Measurements from ENCODE around the gene LTA.
A peak's percentile ranks its signal among the peaks of the same experiment; 100 is the strongest.

Gene LTA

DNA sequence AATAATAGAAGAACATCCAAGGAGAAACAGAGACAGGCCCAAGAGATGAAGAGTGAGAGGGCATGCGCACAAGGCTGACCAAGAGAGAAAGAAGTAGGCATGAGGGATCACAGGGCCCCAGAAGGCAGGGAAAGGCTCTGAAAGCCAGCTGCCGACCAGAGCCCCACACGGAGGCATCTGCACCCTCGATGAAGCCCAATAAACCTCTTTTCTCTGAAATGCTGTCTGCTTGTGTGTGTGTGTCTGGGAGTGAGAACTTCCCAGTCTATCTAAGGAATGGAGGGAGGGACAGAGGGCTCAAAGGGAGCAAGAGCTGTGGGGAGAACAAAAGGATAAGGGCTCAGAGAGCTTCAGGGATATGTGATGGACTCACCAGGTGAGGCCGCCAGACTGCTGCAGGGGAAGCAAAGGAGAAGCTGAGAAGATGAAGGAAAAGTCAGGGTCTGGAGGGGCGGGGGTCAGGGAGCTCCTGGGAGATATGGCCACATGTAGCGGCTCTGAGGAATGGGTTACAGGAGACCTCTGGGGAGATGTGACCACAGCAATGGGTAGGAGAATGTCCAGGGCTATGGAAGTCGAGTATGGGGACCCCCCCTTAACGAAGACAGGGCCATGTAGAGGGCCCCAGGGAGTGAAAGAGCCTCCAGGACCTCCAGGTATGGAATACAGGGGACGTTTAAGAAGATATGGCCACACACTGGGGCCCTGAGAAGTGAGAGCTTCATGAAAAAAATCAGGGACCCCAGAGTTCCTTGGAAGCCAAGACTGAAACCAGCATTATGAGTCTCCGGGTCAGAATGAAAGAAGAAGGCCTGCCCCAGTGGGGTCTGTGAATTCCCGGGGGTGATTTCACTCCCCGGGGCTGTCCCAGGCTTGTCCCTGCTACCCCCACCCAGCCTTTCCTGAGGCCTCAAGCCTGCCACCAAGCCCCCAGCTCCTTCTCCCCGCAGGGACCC, 2.3 kb downstream of the LTA start:
- DNase-seq = no peak

GRCh38 chr6:31575335-31575901, 3.3 kb downstream of the LTA start, which contains the start of gene TNF:
TNF (plus strand) TSS chr6:31575565; CDS start chr6:31575742, 177 bp downstream.
- DNase-seq = peak; percentile 71

- no peak for DNase-seq
Observed at GRCh38 chr6:31575952-31576685, 4.0 kb downstream of the LTA start.

DNA sequence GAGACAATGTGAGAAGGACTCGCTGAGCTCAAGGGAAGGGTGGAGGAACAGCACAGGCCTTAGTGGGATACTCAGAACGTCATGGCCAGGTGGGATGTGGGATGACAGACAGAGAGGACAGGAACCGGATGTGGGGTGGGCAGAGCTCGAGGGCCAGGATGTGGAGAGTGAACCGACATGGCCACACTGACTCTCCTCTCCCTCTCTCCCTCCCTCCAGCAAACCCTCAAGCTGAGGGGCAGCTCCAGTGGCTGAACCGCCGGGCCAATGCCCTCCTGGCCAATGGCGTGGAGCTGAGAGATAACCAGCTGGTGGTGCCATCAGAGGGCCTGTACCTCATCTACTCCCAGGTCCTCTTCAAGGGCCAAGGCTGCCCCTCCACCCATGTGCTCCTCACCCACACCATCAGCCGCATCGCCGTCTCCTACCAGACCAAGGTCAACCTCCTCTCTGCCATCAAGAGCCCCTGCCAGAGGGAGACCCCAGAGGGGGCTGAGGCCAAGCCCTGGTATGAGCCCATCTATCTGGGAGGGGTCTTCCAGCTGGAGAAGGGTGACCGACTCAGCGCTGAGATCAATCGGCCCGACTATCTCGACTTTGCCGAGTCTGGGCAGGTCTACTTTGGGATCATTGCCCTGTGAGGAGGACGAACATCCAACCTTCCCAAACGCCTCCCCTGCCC, 4.9 kb downstream of the LTA start:
- peak; percentile 47 for DNase-seq

DNA sequence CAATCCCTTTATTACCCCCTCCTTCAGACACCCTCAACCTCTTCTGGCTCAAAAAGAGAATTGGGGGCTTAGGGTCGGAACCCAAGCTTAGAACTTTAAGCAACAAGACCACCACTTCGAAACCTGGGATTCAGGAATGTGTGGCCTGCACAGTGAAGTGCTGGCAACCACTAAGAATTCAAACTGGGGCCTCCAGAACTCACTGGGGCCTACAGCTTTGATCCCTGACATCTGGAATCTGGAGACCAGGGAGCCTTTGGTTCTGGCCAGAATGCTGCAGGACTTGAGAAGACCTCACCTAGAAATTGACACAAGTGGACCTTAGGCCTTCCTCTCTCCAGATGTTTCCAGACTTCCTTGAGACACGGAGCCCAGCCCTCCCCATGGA, 5.5 kb downstream of the LTA start:
- DNase-seq = no peak

- DNase-seq = no peak
Observed at GRCh38 chr6:31578184-31579118, 6.4 kb downstream of the LTA start.

DNA sequence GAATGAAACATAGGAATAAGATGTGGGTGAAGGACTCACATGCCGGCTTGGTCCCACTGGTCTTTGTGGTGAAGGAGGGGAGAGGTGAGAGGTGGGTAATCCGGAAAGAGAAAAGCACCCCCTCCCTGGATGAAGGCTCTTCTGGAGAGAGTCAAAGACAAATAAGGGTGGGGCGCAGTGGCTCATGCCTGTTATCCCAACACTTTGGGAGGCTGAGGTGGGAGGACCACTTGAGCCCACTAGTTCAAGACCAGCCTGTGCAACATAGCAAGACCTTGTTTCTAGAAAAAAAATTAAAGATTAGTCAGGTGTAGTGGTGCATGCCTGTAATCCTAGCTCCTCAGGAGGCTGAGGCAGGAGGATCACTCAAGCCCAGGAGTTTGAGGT, 7.0 kb downstream of the LTA start:
- no peak for DNase-seq

GRCh38 chr6:31579546-31580437, 7.7 kb downstream of the LTA start:
- DNase-seq = no peak

DNA sequence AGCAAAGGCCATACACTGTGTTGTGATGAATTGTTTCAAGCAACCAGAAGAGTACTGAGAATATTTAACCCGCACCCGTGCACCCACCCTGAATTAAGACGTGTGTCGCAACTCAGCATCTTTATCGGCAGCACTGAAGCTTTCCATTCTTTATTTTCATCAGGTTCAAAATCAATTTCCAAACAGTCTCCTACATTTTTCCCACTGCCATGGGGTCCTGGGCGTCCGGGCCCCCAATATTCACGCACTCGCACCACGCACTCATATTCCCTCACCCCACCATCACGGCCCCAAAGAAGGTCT, 8.3 kb downstream of the LTA start:
- DNase-seq = no peak

- DNase-seq = peak; percentile 83
Observed at GRCh38 chr6:31580807-31581433, 8.8 kb downstream of the LTA start.

DNA sequence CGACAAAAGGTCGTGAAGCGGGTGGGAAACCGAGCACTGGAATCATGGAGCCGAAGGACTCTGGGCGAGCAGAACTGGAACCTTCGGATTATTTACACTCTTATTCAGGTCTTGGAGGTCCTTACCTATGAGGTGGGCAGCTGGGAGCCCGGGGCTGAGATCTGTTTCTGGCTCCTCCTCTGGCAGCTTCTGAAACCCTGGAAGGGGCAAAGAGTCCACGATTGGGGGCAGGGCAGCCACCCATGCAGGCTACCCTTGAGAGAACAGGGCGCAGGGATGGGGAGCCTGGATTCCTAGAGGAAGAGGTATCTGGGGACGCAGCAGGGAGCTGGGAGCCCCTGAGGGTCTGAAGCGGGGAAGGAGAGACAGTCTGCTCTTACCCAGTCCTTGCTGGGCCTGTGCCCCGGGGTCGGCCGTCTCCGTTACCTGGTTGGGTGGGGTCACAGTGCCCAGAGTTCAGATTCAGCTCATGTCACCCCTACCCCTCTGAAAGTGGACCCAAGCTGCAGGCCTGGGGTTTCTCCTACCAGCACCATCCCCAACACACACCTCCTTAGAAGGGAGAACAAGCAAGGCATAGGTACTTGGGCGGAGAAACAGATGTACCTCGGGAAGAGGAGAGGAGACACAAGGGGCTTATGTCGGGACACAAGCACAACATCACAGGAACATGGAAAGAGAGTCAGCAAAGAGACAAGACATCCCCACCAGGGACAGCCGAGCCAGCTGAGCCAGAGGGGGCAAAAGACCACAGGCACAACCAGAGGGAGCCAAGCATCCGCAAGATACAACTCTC, 9.5 kb downstream of the LTA start:
- DNase-seq = no peak

DNA sequence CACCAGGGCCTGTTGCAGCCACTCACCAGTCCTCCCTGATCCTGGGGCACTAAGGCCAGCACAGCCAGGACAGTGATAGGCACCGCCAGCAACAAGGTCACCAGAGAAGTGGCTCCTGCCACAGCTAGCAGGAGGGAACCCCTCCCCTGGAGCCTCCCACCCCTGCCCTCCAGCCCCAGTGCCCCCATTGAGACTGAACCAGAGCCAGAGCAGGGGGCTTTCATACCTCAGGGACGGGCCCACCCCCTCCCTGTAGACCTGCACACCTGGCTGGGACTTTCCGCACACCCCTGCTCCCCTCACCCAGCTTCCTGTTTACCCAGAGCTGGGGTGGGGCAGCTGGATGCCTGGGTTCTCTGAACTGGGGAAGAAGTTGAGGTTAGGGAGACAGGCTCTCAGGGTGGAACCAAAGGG, 10.1 kb downstream of the LTA start, which contains the start of gene LTB:
TSS of gene LTB (minus strand) at position 195 of the 414 bp plus-strand sequence. CDS start at position 188, 7 bp downstream.
- peak; percentile 80 for DNase-seq

DNA sequence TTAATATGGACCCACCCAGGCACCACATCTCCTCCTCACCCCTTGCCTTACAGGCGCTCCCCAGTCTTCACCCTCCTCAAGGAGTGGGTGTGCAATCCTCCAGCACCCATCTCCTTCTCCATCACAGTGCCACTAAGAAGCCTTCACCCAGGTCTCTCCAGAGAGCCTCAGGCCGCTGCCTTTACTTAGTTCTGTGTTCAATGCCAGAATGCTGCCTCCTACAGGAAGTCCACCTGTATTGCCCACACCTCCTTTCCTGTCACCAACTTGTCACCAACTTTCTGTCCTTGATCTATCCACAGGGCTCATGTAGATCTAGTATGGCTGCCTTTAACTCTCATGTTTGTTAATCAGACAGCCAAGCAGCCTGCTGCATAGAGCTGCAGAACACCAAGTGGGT, 13.4 kb downstream of the LTA start:
- DNase-seq = no peak

- no peak for DNase-seq
Observed at GRCh38 chr6:31586008-31586407, 13.9 kb downstream of the LTA start, which contains the start of gene LST1. LST1 (plus strand) TSS chr6:31586277; CDS start chr6:31587300, 1,023 bp downstream.

DNA sequence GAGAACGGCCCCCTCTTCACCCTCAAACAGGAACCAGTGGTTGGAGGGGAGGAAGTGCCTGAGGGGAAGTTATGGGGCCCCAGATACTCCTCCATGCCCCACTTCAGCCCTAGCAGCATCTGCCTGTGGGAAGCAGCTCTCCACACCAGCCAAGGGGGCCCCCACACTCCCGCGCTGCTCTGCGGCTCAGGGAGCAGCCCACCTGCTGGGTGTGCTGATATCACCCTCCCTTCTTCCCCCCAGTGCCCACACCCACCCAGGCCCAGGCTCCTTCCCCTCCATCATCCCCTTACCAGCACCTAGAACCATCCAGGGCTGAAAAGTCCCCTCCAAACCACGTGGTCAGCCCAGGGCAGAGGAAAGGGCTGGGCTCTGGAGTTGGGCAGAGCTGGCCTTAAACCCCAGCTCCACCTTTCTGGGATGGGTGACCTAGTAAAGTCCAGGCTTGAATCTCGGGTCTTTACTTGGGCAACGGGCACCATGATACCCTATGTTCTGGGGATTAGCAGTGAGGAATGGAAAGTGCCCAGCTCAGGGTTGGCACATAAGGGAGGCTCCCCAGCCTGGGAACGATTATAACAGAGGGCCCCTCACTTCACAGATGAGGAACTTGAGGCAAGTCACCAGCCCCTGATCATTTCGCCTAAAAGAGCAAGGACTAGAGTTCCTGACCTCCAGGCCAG, 14.7 kb downstream of the LTA start:
- DNase-seq = no peak

DNA sequence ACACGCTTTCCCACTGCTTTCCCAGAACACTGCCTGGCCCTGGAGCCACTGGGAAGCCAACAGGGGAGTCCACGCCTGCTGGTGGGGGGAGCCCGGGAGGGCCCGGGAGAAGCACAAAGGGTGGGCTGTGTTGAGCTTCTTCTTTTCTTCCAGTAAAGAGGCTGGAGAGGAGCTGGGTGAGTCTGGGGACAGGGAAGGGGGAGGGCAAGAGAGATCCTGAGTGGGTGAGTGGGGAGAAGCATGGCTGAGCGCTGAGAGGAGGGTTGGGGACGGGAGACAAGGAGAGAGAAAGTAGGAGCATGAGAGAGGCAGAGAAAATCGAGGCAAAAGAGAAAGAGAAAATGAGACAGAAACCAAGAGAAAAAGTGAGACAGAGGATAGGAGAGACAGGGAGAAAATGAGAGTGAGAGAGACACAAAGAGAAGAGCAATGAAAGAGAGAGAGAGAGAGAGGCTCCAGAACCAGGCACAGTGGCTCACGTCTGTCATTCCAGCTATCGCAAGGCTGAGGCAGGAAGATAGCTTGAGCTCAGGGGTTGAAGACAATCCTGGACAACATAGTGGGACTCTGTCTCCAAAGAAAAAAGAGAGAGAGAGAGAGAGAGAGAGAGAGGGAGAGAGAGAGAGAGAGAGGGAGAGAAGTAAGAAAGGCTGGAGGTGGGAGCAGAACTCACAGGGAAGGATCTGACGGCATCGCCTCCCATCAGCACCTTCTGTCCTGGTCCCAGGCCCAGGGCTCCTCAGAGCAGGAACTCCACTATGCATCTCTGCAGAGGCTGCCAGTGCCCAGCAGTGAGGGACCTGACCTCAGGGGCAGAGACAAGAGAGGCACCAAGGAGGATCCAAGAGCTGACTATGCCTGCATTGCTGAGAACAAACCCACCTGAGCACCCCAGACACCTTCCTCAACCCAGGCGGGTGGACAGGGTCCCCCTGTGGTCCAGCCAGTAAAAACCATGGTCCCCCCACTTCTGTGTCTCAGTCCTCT, 16.0 kb downstream of the LTA start:
- DNase-seq = no peak

DNA sequence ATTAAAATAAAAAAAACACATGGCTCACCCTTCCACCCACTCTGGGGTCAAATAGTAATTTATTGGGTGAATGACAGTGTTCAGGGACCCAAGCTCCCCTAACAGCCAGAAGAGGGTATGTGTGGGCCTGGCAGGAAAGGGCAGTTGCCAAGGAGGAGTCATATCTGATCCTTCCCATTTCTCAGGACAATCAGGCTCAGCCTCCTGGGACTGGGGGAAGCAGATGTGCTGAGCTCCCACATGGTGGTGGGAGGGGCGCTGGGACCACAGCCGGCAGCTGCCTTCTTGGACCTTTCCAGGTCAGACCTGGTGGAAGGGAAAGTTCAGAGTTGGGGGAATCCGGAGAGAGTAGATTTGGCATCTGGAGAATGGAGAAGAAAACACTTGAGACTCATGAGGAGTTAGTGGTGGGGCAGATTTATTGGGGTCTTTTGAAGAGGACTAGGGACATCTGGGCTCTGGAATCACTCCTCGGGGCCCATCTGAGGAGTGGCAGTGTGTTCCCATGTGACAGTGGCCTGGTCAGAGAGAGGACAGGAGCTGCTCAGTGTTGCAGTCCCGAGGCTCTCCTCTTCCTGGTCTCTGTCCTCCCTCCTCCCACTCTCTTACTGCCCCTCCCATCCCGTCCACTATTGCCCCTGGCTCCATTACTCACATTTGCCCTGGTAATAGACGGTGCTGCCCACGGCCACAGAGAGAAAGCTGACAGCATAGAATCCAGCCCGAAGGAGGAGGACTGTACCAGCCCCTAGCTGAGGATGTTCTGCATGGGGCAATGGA, 17.0 kb downstream of the LTA start:
- no peak for DNase-seq
